Activated CD8-positive, alpha-beta memory T cell treated with anti-CD3 and anti-CD28 coated beads, Interleukin-2, amount 50 U/mL, for 48 hours (primary cell): ENCODE results near the gene CAPN12.
"Not testable (repeated sequence)": the region's sequence is repeated elsewhere in the genome, so short reads cannot be mapped to it uniquely, and the experiment has no call there.

Source experiments
- DNase-seq: peaks from one replicate; pipeline ENCODE4 v3.0.0-alpha.2; 2020

Gene CAPN12, protein sequence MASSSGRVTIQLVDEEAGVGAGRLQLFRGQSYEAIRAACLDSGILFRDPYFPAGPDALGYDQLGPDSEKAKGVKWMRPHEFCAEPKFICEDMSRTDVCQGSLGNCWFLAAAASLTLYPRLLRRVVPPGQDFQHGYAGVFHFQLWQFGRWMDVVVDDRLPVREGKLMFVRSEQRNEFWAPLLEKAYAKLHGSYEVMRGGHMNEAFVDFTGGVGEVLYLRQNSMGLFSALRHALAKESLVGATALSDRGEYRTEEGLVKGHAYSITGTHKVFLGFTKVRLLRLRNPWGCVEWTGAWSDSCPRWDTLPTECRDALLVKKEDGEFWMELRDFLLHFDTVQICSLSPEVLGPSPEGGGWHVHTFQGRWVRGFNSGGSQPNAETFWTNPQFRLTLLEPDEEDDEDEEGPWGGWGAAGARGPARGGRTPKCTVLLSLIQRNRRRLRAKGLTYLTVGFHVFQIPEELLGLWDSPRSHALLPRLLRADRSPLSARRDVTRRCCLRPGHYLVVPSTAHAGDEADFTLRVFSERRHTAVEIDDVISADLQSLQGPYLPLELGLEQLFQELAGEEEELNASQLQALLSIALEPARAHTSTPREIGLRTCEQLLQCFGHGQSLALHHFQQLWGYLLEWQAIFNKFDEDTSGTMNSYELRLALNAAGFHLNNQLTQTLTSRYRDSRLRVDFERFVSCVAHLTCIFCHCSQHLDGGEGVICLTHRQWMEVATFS

DNA sequence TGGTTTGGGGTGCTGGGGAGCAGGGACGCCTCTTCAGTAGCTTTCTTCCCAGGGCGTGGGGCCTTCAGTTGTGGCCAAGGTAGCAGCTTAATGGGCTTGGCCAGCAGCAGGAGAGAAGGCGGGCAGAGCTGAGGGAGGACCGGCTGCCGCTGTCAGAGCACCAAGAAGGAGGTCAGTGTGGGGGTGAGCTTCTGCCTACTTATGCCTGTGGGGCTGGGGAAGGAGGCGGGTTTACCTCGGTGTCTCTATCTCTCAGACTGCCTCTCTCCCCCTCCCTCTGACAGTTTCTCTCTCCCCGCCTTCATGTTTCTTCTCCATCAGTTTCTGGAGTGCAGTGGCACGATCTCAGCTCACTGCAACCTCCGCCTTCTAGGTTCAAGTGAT lies at the start of gene CAPN12:
Gene CAPN12 (minus strand): TSS at position 177 of the 384 bp plus-strand sequence. CDS start 309 bp downstream, outside the sequence.
- DNase-seq, result no peak

DNA sequence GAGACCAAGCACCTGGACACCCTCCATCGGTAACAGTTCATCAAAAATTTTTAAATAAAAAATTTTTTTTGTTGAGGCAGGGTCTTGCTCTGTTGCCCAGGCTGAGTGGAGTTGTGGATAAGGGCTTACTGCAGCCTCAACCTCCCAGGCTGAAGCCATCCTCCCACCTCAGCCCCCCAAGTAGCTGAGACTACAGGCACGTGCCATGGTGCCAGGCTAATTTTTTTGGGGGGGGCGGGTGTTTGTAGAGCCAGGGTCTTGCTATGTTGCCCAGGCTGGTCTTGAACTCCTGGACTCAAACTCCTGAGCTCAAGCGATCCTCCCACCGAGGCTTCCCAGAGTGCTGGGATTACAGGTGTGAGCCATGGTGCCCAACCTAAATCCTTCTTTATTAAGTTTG lies 49.4 kb upstream of the CAPN12 start:
- DNase-seq, result no peak

- DNase-seq, result no peak
Measured at GRCh38 chr19:38793177-38793576, 48.9 kb upstream of the CAPN12 start.

DNA sequence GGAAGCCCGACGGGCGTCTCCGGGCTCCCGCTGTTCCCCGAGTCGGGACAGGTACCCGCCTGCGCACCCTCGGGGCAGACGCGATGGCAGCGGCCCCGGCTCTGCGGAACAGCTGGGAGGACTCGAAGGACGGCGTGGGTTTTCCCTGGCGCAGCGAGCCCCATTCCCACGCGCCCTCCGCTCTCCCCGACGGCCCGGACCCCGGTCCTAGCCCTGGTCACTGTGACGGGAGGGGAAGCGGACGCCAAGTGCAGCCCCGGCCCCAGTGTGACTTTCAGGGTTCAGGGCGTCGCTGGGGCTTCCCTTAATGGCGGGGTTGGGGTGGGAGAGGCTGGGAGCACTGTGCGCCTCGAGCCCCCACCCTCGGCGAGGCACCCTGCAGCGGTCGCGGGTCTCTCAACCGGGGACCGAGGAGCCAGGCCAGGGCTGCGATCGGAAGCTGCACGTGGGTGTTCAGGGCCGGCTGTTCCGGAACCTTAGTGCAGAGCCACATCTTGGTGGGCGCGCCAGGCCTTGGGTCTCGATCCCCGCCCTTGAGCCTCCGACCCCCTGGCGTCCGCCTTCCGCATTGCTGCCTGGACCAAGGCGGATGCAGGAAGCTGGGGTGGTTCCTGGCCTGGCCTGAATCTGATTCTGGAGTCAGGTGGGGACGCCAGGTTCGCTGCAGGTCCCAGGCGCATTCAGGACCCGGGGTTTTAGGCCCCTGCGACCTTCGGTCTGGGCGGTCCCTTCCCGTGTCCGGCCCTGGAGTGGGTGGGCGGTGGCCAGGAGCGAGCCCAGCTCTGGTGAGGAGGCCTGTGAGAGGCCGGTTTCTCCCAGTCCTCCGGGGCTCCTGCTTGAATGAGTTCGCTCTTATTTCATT lies 48.2 kb upstream of the CAPN12 start:
- peak; percentile 72 for DNase-seq

GRCh38 chr19:38791451-38792064 lies 47.3 kb upstream of the CAPN12 start:
- not testable (repeated sequence) for DNase-seq

- DNase-seq, result not testable (repeated sequence)
Measured at GRCh38 chr19:38790507-38791403, 46.5 kb upstream of the CAPN12 start.

- DNase-seq, result no peak
Measured at GRCh38 chr19:38788478-38789243, 44.4 kb upstream of the CAPN12 start, which contains the start of gene LGALS7B. Gene LGALS7B, plus strand, starts transcription at chr19:38789200. Its CDS starts 27 bp downstream, at chr19:38789227.

- DNase-seq, result no peak
Measured at GRCh38 chr19:38786572-38787265, 42.4 kb upstream of the CAPN12 start.

DNA sequence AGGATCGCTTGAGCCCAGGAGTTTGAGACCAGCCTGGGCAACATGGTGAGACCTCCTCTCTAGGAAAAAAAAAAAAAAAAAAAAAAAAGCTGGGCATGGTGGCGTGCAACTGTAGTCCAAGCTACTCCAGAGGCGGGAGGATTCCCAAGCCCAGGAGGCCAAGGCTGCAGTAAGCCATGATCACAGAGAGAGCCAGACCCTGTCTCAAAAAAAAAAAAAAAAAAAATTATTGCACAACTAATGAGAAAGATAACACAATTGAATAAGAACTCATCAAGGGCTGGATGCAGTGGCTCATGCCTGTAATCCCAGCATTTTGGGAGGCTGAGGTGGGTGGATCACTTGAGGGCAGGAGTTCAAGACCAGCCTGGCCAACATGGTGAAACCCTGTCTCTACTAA lies 41.8 kb upstream of the CAPN12 start:
- DNase-seq, result not testable (repeated sequence)

- no peak for DNase-seq
Measured at GRCh38 chr19:38785187-38785699, 41.0 kb upstream of the CAPN12 start.

DNA sequence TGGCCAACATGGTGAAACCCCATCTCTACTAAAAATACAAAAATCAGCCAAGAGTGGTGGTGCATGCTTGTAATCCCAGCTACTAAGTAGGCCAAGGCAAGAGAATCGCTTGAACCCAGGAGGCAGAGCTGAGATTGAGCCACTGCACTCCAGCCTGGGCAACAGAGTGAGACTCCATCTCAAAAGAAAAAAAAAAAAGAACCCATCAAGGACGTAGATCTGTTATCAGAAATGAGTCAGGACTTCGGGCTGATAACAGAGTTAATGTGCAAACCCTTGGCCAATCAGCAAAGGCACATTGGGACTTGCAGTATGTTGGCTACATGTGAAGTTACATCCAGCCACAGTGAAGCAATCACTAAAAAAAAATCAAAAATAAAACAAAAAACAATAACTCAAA lies 40.0 kb upstream of the CAPN12 start:
- no peak for DNase-seq

DNA sequence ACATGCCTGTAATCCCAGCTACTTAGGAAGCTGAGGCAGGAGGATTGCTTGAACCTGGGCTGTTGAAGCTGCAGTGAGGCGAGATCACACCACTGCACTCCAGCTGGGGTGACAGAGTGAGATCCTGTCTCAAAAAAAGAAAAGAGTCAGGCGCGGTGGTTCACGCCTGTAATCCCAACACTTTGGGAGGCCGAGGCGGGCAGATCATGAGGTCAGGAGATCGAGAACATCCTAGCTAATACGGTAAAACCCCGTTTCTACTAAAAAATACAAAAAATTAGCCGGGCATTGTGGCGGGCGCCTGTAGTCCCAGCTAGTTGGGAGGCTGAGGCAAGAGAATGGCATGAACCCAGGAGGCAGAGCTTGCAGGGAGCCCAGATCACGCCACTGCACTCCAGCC lies 37.9 kb upstream of the CAPN12 start:
- not testable (repeated sequence) for DNase-seq

- DNase-seq, result no peak
Measured at GRCh38 chr19:38781058-38781457, 36.8 kb upstream of the CAPN12 start.

DNA sequence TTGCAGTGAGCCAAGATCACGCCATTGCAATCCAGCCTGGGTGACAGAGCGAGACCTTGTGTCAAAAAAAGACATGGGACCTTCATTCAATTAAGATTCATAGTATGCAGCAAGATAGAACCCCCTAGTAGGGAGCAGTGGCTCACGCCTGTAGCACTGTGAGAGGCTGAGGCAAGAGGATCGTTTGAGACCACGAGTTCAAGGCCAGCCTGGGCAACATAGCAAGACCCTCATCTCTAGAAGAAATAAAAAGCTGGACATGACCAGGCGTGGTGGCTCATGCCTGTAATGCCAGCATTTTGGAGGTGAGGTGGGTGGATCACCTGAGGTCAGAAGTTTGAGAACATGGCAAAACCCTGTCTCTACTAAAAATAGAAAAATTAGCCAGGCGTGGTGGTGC lies 36.2 kb upstream of the CAPN12 start:
- no peak for DNase-seq

DNA sequence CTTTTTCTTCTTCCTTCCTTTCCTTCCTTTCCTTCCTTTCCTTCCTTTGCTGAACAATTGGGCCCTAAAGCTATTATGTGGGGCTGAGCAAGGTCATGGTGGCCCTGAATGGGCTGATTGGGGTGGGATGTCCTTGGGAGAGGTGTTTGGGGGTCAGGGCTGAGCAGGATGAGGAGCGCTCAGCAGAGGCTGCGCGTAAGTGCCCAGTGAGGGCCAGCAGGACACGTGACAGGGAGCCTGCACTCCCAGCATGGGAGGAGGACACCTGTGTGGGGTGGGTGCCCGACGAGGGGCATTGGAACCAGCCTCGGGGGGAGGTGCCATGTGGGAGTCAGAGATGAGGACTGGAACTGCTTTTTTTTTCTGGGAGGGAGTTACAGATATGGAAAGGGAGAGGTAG lies 34.5 kb upstream of the CAPN12 start:
- no peak for DNase-seq

- no peak for DNase-seq
Measured at GRCh38 chr19:38774181-38774950, 30.1 kb upstream of the CAPN12 start.

GRCh38 chr19:38773469-38774177 lies 29.3 kb upstream of the CAPN12 start, which contains the start of gene LGALS7:
Gene LGALS7, minus strand, starts transcription at chr19:38773517. Its CDS starts 25 bp downstream, at chr19:38773492.
- DNase-seq, result no peak

DNA sequence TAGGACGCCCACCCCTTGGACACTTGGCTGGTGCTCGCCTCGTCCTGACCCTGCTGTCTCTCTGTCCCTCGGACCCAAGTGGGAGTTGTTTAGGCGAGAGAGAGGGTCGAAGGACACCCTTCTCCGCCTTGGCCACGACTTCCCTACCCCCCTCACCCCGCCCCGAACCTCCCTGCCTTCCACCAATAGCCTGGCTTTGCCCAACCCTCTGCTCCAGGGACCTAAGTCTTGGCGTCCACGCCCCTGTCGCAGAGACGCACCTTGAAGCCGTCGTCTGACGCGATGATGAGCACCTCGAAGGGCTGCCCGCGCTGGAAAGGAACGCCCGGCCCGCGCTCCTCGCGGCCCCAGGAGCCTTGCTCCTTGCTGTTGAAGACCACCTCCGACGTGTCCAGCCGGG lies 27.3 kb upstream of the CAPN12 start:
- not testable (repeated sequence) for DNase-seq
